ENCODE results near the gene RDH13.
"Not testable (repeated sequence)": the region's sequence is repeated elsewhere in the genome, so short reads cannot be mapped to it uniquely, and the experiment has no call there.

Gene RDH13

GRCh38 chr19:55069865-55070197, 6.9 kb upstream of the RDH13 start:
- Histone ChIP-seq H3K27ac (ENCODE audit: low read length) (peak overlapping the region; percentile 19), H3K9me3 (ENCODE audit: control insufficient read depth in 1 of 2, low read length in 2 of 2) (peaks cover 0 to 8% of the 10 kb centered on the region in 2 donors), H3K4me1 (ENCODE audit: control insufficient read depth in 1 of 2, insufficient read depth in 2 of 2, low read length in 2 of 2) (peaks cover 0 to 6% of the 10 kb centered on the region in 2 donors), H3K27me3 (ENCODE audit: low read depth, low read length) (peaks cover 13% of the 10 kb centered on the region), H3K36me3 (ENCODE audit: control insufficient read depth in 1 of 2, insufficient read depth in 2 of 2, low read length in 2 of 2) (no peaks in the 10 kb centered on the region), H3K4me3 (ENCODE audit: low read depth in 1 of 2, low read length in 2 of 2) (no peak overlapping the region)

- Histone ChIP-seq H3K4me3 (ENCODE audit: low read depth in 1 of 2, low read length in 2 of 2) (peak overlapping the region in 1 of 2 donors; percentile 27), H3K27ac (ENCODE audit: low read length) (peak overlapping the region; percentile 19), H3K9me3 (ENCODE audit: control insufficient read depth in 1 of 2, low read length in 2 of 2) (peaks cover 0 to 8% of the 10 kb centered on the region in 2 donors), H3K4me1 (ENCODE audit: control insufficient read depth in 1 of 2, insufficient read depth in 2 of 2, low read length in 2 of 2) (peaks cover 0 to 6% of the 10 kb centered on the region in 2 donors), H3K36me3 (ENCODE audit: control insufficient read depth in 1 of 2, insufficient read depth in 2 of 2, low read length in 2 of 2) (no peaks in the 10 kb centered on the region), H3K27me3 (ENCODE audit: low read depth, low read length) (peaks cover 13% of the 10 kb centered on the region)
Measured at GRCh38 chr19:55068950-55069864, 6.3 kb upstream of the RDH13 start.

GRCh38 chr19:55067869-55068268, 4.9 kb upstream of the RDH13 start:
- peaks cover 0 to 6% of the 10 kb centered on the region in 2 donors for H3K4me1 ChIP-seq (ENCODE audit: control insufficient read depth in 1 of 2, insufficient read depth in 2 of 2, low read length in 2 of 2)
- H3K9me3 ChIP-seq (ENCODE audit: control insufficient read depth in 1 of 2, low read length in 2 of 2), result peaks cover 0 to 5% of the 10 kb centered on the region in 2 donors
- no peak overlapping the region for H3K4me3 ChIP-seq (ENCODE audit: low read depth in 1 of 2, low read length in 2 of 2)
- no peaks in the 10 kb centered on the region for H3K36me3 ChIP-seq (ENCODE audit: control insufficient read depth in 1 of 2, insufficient read depth in 2 of 2, low read length in 2 of 2)
- no peak overlapping the region for H3K27ac ChIP-seq (ENCODE audit: low read length)
- peaks cover 13% of the 10 kb centered on the region for H3K27me3 ChIP-seq (ENCODE audit: low read depth, low read length)

GRCh38 chr19:55066107-55066709, 3.3 kb upstream of the RDH13 start:
- Histone ChIP-seq H3K27me3 (ENCODE audit: low read depth, low read length) (peaks cover 13% of the 10 kb centered on the region), H3K4me3 (ENCODE audit: low read depth in 1 of 2, low read length in 2 of 2) (no peak overlapping the region), H3K27ac (ENCODE audit: low read length) (no peak overlapping the region), H3K36me3 (ENCODE audit: control insufficient read depth in 1 of 2, insufficient read depth in 2 of 2, low read length in 2 of 2) (no peaks in the 10 kb centered on the region), H3K4me1 (ENCODE audit: control insufficient read depth in 1 of 2, insufficient read depth in 2 of 2, low read length in 2 of 2) (peaks cover 0 to 14% of the 10 kb centered on the region in 2 donors), H3K9me3 (ENCODE audit: control insufficient read depth in 1 of 2, low read length in 2 of 2) (no peaks in the 10 kb centered on the region)

DNA sequence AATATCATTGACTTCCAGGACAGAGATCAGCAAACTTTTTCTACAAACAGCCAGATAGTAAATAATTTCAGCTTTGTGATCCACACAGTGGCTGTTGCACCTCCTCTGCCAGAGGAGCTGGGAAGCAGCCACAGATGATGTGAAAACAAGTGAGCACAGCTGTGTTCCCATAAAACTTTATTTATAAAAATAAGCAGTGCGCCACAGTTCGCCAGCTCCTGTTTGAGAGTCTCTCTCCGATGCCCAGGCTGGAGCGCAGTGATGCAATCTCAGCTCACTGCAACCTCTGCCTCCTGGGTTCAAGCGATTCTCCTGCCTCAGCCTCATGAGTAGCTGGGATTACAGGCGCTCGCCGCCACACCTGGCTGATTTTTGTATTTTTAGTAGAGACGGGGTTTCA, 2.6 kb upstream of the RDH13 start:
- Histone ChIP-seq H3K4me1 (ENCODE audit: control insufficient read depth in 1 of 2, insufficient read depth in 2 of 2, low read length in 2 of 2) (peaks cover 0 to 14% of the 10 kb centered on the region in 2 donors), H3K27me3 (ENCODE audit: low read depth, low read length) (peaks cover 13% of the 10 kb centered on the region)
- not testable (repeated sequence) for H3K27ac ChIP-seq (ENCODE audit: low read length); H3K36me3 ChIP-seq (ENCODE audit: control insufficient read depth in 1 of 2, insufficient read depth in 2 of 2, low read length in 2 of 2); H3K9me3 ChIP-seq (ENCODE audit: control insufficient read depth in 1 of 2, low read length in 2 of 2); H3K4me3 ChIP-seq (ENCODE audit: low read depth in 1 of 2, low read length in 2 of 2)

- H3K27me3 ChIP-seq (ENCODE audit: low read depth, low read length), result peaks cover 7% of the 10 kb centered on the region
- no peak overlapping the region for H3K27ac ChIP-seq (ENCODE audit: low read length)
- no peaks in the 10 kb centered on the region for H3K9me3 ChIP-seq (ENCODE audit: control insufficient read depth in 1 of 2, low read length in 2 of 2)
- peaks cover 0 to 8% of the 10 kb centered on the region in 2 donors for H3K4me1 ChIP-seq (ENCODE audit: control insufficient read depth in 1 of 2, insufficient read depth in 2 of 2, low read length in 2 of 2)
- H3K4me3 ChIP-seq (ENCODE audit: low read depth in 1 of 2, low read length in 2 of 2), result peak overlapping the region; percentile 39 to 92
- peaks cover 0 to 7% of the 10 kb centered on the region in 2 donors for H3K36me3 ChIP-seq (ENCODE audit: control insufficient read depth in 1 of 2, insufficient read depth in 2 of 2, low read length in 2 of 2)
Measured at GRCh38 chr19:55063492-55063843, 520 bp upstream of the RDH13 start.

DNA sequence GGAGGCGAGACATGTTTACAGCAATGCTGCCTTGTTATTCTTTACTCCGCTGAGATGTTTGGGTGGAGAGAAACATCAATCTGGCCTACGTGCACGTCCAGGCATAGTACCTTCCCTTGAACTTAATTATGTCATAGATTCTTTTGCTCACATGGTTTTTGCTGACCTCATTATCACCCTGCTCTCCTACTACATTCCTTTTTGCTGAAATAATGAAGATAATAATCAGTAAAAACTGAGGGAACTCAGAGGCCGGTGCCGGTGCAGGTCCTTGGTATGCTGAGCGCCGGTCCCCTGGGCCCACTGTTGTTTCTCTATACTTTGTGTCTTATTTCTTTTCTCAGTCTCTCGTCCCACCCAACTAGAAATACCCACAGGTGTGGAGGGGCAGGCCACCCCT, 2.7 kb downstream of the RDH13 start:
- not testable (repeated sequence) for H3K4me3 ChIP-seq (ENCODE audit: low read depth in 1 of 2, low read length in 2 of 2); H3K27me3 ChIP-seq (ENCODE audit: low read depth, low read length); H3K4me1 ChIP-seq (ENCODE audit: control insufficient read depth in 1 of 2, insufficient read depth in 2 of 2, low read length in 2 of 2); H3K9me3 ChIP-seq (ENCODE audit: control insufficient read depth in 1 of 2, low read length in 2 of 2); H3K27ac ChIP-seq (ENCODE audit: low read length)
- peaks cover 5 to 28% of the 10 kb centered on the region in 2 donors for H3K36me3 ChIP-seq (ENCODE audit: control insufficient read depth in 1 of 2, insufficient read depth in 2 of 2, low read length in 2 of 2)

- Histone ChIP-seq H3K4me3 (ENCODE audit: low read depth in 1 of 2, low read length in 2 of 2) (no peak overlapping the region), H3K36me3 (ENCODE audit: control insufficient read depth in 1 of 2, insufficient read depth in 2 of 2, low read length in 2 of 2) (peaks cover 6 to 39% of the 10 kb centered on the region in 2 donors), H3K9me3 (ENCODE audit: control insufficient read depth in 1 of 2, low read length in 2 of 2) (peaks cover 0 to 2% of the 10 kb centered on the region in 2 donors), H3K27ac (ENCODE audit: low read length) (no peak overlapping the region), H3K27me3 (ENCODE audit: low read depth, low read length) (no peaks in the 10 kb centered on the region), H3K4me1 (ENCODE audit: control insufficient read depth in 1 of 2, insufficient read depth in 2 of 2, low read length in 2 of 2) (peaks cover 0 to 8% of the 10 kb centered on the region in 2 donors)
Measured at GRCh38 chr19:55058781-55059610, 4.0 kb downstream of the RDH13 start.

DNA sequence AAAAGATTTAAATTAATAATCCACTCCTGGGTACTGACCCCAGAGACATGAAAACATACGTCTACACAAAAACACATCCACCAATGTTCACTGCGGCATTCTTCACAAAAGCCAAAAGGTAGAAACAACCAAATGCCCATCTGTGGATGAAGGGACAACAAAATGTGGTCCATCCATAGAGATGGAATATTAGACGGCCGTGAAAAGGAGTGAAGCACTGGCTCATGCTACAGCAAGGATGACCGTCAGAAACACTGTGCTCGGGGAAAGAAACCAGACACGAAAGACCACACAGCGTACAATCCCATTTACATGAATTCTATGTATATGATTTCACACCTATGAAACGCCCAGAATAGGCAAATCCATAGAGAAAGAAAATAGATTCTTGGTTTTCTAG, 6.1 kb downstream of the RDH13 start:
- peaks cover 11 to 54% of the 10 kb centered on the region in 2 donors for H3K36me3 ChIP-seq (ENCODE audit: control insufficient read depth in 1 of 2, insufficient read depth in 2 of 2, low read length in 2 of 2)
- peaks cover 0 to 2% of the 10 kb centered on the region in 2 donors for H3K9me3 ChIP-seq (ENCODE audit: control insufficient read depth in 1 of 2, low read length in 2 of 2)
- no peak overlapping the region for H3K4me3 ChIP-seq (ENCODE audit: low read depth in 1 of 2, low read length in 2 of 2)
- no peaks in the 10 kb centered on the region for H3K4me1 ChIP-seq (ENCODE audit: control insufficient read depth in 1 of 2, insufficient read depth in 2 of 2, low read length in 2 of 2)
- no peaks in the 10 kb centered on the region for H3K27me3 ChIP-seq (ENCODE audit: low read depth, low read length)
- no peak overlapping the region for H3K27ac ChIP-seq (ENCODE audit: low read length)

DNA sequence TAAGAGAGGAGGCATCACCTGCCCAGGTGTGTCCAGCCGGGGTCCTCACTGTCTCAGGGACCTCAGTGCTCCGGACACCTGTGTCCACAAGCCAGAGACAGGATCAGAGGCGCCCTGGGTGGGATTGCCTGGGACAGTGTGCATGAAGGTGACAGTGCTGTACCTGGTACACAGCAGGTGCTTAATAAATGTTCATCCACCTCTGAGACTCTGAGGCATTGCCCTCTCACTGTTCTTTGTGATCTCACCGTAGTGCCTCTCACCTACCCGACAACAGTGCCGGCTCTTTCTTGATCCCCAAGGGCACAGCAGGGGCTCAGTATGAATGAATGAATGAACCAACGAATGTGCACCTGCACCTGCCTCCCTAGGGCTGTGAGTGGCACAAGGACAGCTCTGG, 9.2 kb downstream of the RDH13 start:
- no peaks in the 10 kb centered on the region for H3K4me1 ChIP-seq (ENCODE audit: control insufficient read depth in 1 of 2, insufficient read depth in 2 of 2, low read length in 2 of 2)
- H3K27me3 ChIP-seq (ENCODE audit: low read depth, low read length), result no peaks in the 10 kb centered on the region
- peaks cover 12 to 70% of the 10 kb centered on the region in 2 donors for H3K36me3 ChIP-seq (ENCODE audit: control insufficient read depth in 1 of 2, insufficient read depth in 2 of 2, low read length in 2 of 2)
- no peak overlapping the region for H3K4me3 ChIP-seq (ENCODE audit: low read depth in 1 of 2, low read length in 2 of 2)
- peaks cover 0 to 2% of the 10 kb centered on the region in 2 donors for H3K9me3 ChIP-seq (ENCODE audit: control insufficient read depth in 1 of 2, low read length in 2 of 2)
- H3K27ac ChIP-seq (ENCODE audit: low read length), result no peak overlapping the region
